ENCODE data around the gene SLC35B4. TPM values are rescaled to one million over a fixed set of nuclear protein-coding genes. Genes with fewer than 3 reads are reported as not detected.

The SLC35B4 gene
- total RNA-seq, 1 donor, result 14.8 TPM

- Histone ChIP-seq H3K9me3 (ENCODE audit: low read depth, low read length) (no peaks in the 10 kb centered on the region), H3K4me1 (ENCODE audit: insufficient read depth, low read length) (peaks cover 4% of the 10 kb centered on the region), H3K79me2 (ENCODE audit: insufficient read depth, low read length) (no peaks in the 10 kb centered on the region), H4K20me1 (ENCODE audit: insufficient read depth, low read length) (no peaks in the 10 kb centered on the region), H3K4me3 (ENCODE audit: insufficient read depth, low read length) (no peak overlapping the region), H3K36me3 (ENCODE audit: insufficient read depth, low read length) (peaks cover 4% of the 10 kb centered on the region), H3K4me2 (ENCODE audit: insufficient read depth, low read length) (no peak overlapping the region), H3K27me3 (ENCODE audit: insufficient read depth, low read length) (peaks cover 2% of the 10 kb centered on the region), H3K27ac (ENCODE audit: low read depth, low read length) (no peak overlapping the region), H2AFZ (ENCODE audit: low read length) (no peak overlapping the region)
- TF ChIP-seq, protein P1, sequence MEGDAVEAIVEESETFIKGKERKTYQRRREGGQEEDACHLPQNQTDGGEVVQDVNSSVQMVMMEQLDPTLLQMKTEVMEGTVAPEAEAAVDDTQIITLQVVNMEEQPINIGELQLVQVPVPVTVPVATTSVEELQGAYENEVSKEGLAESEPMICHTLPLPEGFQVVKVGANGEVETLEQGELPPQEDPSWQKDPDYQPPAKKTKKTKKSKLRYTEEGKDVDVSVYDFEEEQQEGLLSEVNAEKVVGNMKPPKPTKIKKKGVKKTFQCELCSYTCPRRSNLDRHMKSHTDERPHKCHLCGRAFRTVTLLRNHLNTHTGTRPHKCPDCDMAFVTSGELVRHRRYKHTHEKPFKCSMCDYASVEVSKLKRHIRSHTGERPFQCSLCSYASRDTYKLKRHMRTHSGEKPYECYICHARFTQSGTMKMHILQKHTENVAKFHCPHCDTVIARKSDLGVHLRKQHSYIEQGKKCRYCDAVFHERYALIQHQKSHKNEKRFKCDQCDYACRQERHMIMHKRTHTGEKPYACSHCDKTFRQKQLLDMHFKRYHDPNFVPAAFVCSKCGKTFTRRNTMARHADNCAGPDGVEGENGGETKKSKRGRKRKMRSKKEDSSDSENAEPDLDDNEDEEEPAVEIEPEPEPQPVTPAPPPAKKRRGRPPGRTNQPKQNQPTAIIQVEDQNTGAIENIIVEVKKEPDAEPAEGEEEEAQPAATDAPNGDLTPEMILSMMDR (IDR thresholded peaks at IDR 0.05; ENCODE audit: extremely low read depth, low read depth, low read length), result no peak
- DNase-seq (ENCODE audit: insufficient read length, low spot score, missing footprints), result no peak
These were observed 26.4 kb downstream of the SLC35B4 start for GRCh38 chr7:134290286-134290685.

DNA sequence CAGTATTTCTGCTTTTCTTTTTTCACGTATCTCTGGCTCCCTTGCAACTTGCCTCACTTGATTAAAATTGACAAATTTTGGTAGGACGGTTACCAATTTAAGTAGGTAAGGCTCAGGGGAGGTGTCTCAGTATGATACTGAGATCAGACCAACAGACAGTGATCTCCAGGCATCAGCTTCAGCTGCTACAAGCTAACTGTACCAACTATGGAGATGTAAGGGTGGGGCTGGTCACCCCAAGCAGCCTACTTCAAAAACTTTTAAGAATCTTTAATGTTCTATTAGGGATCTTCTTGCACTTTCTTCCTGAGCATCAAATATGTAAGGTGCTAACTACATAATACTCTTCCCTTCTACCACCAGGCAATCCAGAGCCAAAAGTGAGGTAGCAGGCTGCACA lies 26.9 kb downstream of the SLC35B4 start:
- Histone ChIP-seq H3K4me2 (ENCODE audit: insufficient read depth, low read length) (peak overlapping the region; percentile 2), H3K27me3 (ENCODE audit: insufficient read depth, low read length) (peaks cover 2% of the 10 kb centered on the region), H3K4me1 (ENCODE audit: insufficient read depth, low read length) (peaks cover 4% of the 10 kb centered on the region), H2AFZ (ENCODE audit: low read length) (no peak overlapping the region), H3K27ac (ENCODE audit: low read depth, low read length) (no peak overlapping the region), H3K36me3 (ENCODE audit: insufficient read depth, low read length) (no peaks in the 10 kb centered on the region), H4K20me1 (ENCODE audit: insufficient read depth, low read length) (no peaks in the 10 kb centered on the region), H3K4me3 (ENCODE audit: insufficient read depth, low read length) (no peak overlapping the region), H3K79me2 (ENCODE audit: insufficient read depth, low read length) (no peaks in the 10 kb centered on the region), H3K9me3 (ENCODE audit: low read depth, low read length) (no peaks in the 10 kb centered on the region)
- TF ChIP-seq, protein P1 (IDR thresholded peaks at IDR 0.05; ENCODE audit: extremely low read depth, low read depth, low read length), result no peak
- DNase-seq (ENCODE audit: insufficient read length, low spot score, missing footprints), result no peak

- no peaks in the 10 kb centered on the region for H3K9me3 ChIP-seq (ENCODE audit: low read depth, low read length)
- peaks cover 4% of the 10 kb centered on the region for H3K4me1 ChIP-seq (ENCODE audit: insufficient read depth, low read length)
- H4K20me1 ChIP-seq (ENCODE audit: insufficient read depth, low read length), result no peaks in the 10 kb centered on the region
- no peaks in the 10 kb centered on the region for H3K36me3 ChIP-seq (ENCODE audit: insufficient read depth, low read length)
- TF ChIP-seq, protein P1 (IDR thresholded peaks at IDR 0.05; ENCODE audit: extremely low read depth, low read depth, low read length), result no peak
- H3K27ac ChIP-seq (ENCODE audit: low read depth, low read length), result no peak overlapping the region
- no peak overlapping the region for H3K4me3 ChIP-seq (ENCODE audit: insufficient read depth, low read length)
- no peak overlapping the region for H2AFZ ChIP-seq (ENCODE audit: low read length)
- no peaks in the 10 kb centered on the region for H3K79me2 ChIP-seq (ENCODE audit: insufficient read depth, low read length)
- no peak for DNase-seq (ENCODE audit: insufficient read length, low spot score, missing footprints)
- H3K27me3 ChIP-seq (ENCODE audit: insufficient read depth, low read length), result peaks cover 2% of the 10 kb centered on the region
- peak overlapping the region; percentile 2 for H3K4me2 ChIP-seq (ENCODE audit: insufficient read depth, low read length)
These were observed 27.3 kb downstream of the SLC35B4 start for GRCh38 chr7:134289423-134289822.

DNA sequence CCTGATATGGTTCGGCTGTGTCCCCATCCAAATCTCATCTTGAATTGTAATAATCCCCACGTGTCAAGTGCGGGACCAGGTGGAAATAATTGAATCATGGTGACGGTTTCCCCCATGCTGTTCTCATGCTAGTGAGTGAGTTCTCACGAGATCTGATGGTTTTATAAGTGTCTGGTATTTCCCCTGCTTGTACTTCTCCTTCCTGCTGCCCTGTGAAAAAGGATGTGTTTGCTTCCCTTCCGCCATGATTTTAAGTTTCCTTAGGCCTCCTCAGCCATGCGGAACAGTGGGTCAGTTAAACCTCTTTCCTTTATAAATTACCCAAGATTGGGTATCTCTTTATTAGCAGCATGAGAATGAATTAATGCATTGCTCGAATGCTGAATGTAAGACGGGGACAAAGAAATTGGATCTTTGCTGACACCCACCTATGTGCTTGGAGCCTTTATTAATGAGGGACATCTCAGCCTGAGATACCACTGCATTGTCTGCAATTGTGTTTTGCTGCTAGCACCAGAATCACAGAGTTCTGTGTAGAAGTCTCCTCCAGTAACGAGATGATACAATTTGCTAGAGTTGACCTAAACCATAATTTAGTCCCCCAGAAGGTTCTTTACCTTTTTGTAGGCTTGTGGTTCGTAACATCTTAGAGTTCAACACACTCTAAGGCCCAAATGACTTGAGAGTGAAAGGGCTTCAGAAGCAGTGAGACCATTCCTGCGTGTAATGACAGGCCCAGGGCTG lies 28.6 kb downstream of the SLC35B4 start:
- DNase-seq (ENCODE audit: insufficient read length, low spot score, missing footprints), result no peak
- H4K20me1 ChIP-seq (ENCODE audit: insufficient read depth, low read length), result no peaks in the 10 kb centered on the region
- H3K4me1 ChIP-seq (ENCODE audit: insufficient read depth, low read length), result peaks cover 4% of the 10 kb centered on the region
- H3K27me3 ChIP-seq (ENCODE audit: insufficient read depth, low read length), result peaks cover 6% of the 10 kb centered on the region
- H3K36me3 ChIP-seq (ENCODE audit: insufficient read depth, low read length), result no peaks in the 10 kb centered on the region
- H3K79me2 ChIP-seq (ENCODE audit: insufficient read depth, low read length), result no peaks in the 10 kb centered on the region
- H2AFZ ChIP-seq (ENCODE audit: low read length), result no peak overlapping the region
- H3K4me3 ChIP-seq (ENCODE audit: insufficient read depth, low read length), result no peak overlapping the region
- H3K27ac ChIP-seq (ENCODE audit: low read depth, low read length), result no peak overlapping the region
- no peak overlapping the region for H3K4me2 ChIP-seq (ENCODE audit: insufficient read depth, low read length)
- TF ChIP-seq, protein P1 (IDR thresholded peaks at IDR 0.05; ENCODE audit: extremely low read depth, low read depth, low read length), result no peak
- H3K9me3 ChIP-seq (ENCODE audit: low read depth, low read length), result no peaks in the 10 kb centered on the region
